Panc1 (cell line): ENCODE results near the gene LTA4H. TPM values are rescaled to one million over a fixed set of nuclear protein-coding genes. Genes with fewer than 3 reads are reported as not detected.

ENCODE experiments used
- ATAC-seq: fragments of 200-7000 bp; cut with Tn5 transposase; 2 replicates; pipeline ENCODE4 v1.9.1; 2020; ENCODE audit warnings: mild to moderate bottlenecking, moderate library complexity
- BruUV-seq: library from RNA; stranded (reverse); fragments of 400-500 nt; replicated peaks from 2 replicates; lab custom pipeline; 2021; lab: Mats Ljungman, UMichigan
- CTCF ChIA-PET: fragments of 300-600 bp; sonication (Branson Sonifier 250); formaldehyde crosslinking; loops from one replicate; lab custom pipeline; 2022; ENCODE audit warnings: antibody characterized with exemption; lab: Charles Lee
- POLR2A ChIA-PET: fragments of 300-600 bp; sonication (Branson Sonifier 250); formaldehyde crosslinking; loops from one replicate; lab custom pipeline; 2022; ENCODE audit warnings: antibody characterized with exemption; lab: Charles Lee
- DNase-seq: peaks from one replicate; pipeline ENCODE4 v3.0.0-alpha.2; 2010; ENCODE audit warnings: low read depth, low spot score
- H3K27ac ChIP-seq: 2 replicates; pipeline ENCODE4 v1.5.1; 2011; ENCODE audit warnings: mild to moderate bottlenecking, low read length, inconsistent platforms
- H3K27me3 ChIP-seq: fragments of 200-500 bp; sonication (Bioruptor generic); 2 replicates; pipeline ENCODE4 v1.6.0; 2014; ENCODE audit warnings: low read length, inconsistent platforms; ENCODE audit not compliant: control insufficient read depth, insufficient read depth
- H3K36me3 ChIP-seq: fragments of 200-500 bp; sonication (Bioruptor generic); 2 replicates; pipeline ENCODE4 v1.5.1; 2014; ENCODE audit warnings: inconsistent platforms, mild to moderate bottlenecking, low read length, moderate library complexity; ENCODE audit not compliant: control insufficient read depth, insufficient read depth
- H3K4me1 ChIP-seq: 2 replicates; pipeline ENCODE4 v1.5.1; 2011; ENCODE audit warnings: inconsistent platforms, mild to moderate bottlenecking, low read length, moderate library complexity; ENCODE audit not compliant: control insufficient read depth, insufficient read depth
- H3K4me3 ChIP-seq, 2 experiments: 2 replicates each; pipeline ENCODE4 v1.5.1; 2011 to 2012; ENCODE audit warnings: low read depth in 2 of 2, low read length in 2 of 2, mild to moderate bottlenecking in 2 of 2, inconsistent platforms in 1 of 2, moderate library complexity in 1 of 2
- H3K9me3 ChIP-seq: fragments of 200-500 bp; sonication (Bioruptor generic); 2 replicates; pipeline ENCODE4 v1.5.1; 2014; ENCODE audit warnings: low read depth, mild to moderate bottlenecking, inconsistent platforms, low read length, moderate library complexity; ENCODE audit not compliant: control insufficient read depth, insufficient read depth
- CTCF ChIP-seq: fragments of 450-650 bp; IDR thresholded peaks from 2 replicates; pipeline ENCODE4 v1.5.1; 2017; ENCODE audit warnings: mild to moderate bottlenecking
- POLR2AphosphoS5 ChIP-seq: IDR thresholded peaks from 2 replicates; pipeline ENCODE4 v1.6.1; 2012; ENCODE audit warnings: mild to moderate bottlenecking, low read depth, low read length, moderate library complexity
- REST ChIP-seq, 2 experiments: IDR thresholded peaks; 2 replicates each; pipeline ENCODE4 v1.6.1; 2011 to 2012; ENCODE audit warnings: low read depth in 2 of 2, control low read depth in 1 of 2, low read length in 1 of 2, mild to moderate bottlenecking in 1 of 2, moderate library complexity in 1 of 2; ENCODE audit not compliant: insufficient read depth in 1 of 2
- SIN3A ChIP-seq: IDR thresholded peaks from 2 replicates; pipeline ENCODE4 v1.6.1; 2012; ENCODE audit warnings: low read depth, mild to moderate bottlenecking, low read length, moderate library complexity, borderline replicate concordance; ENCODE audit not compliant: insufficient read depth
- TCF7L2 ChIP-seq: IDR thresholded peaks from 2 replicates; pipeline ENCODE4 v1.6.1; 2011; ENCODE audit warnings: mild to moderate bottlenecking, low read depth, low read length, inconsistent platforms
- in situ Hi-C: cut with HindIII; loops from 2 replicates; pipeline ENCODE4 v1.10.0; 2016; ENCODE audit warnings: low sequenced_read_pairs, low pct_unique_long_range_greater_than_20kb
- intact Hi-C: fragments of 100-400 bp; cut with micrococcal nuclease; formaldehyde crosslinking; loops from one replicate; pipeline ENCODE4 v1.10.0; 2022; ENCODE audit not compliant: unreplicated experiment
- total RNA-seq: library from RNA; stranded (reverse); gene quantifications from one replicate; pipeline ENCODE4 v1.2.1, GENCODE V29; 2021; ENCODE audit not compliant: unreplicated experiment

The LTA4H gene
- total RNA-seq, 1 experiment from 2014 or later = 59.6 TPM

- H3K4me3 ChIP-seq = no peak overlapping the region
- TF ChIP-seq POLR2AphosphoS5 = no peak
- TF ChIP-seq REST (IDR thresholded peaks at IDR 0.05; ENCODE audit: insufficient read depth in 1 of 2, low read depth in 2 of 2, low read length in 1 of 2) = no peak
- no peak for TF ChIP-seq SIN3A
- no peak for TF ChIP-seq CTCF
- no peak for TF ChIP-seq TCF7L2
- intact Hi-C loops = no loop called here
- ChIA-PET POLR2A (no interaction called here), CTCF (no interaction called here)
- H3K27ac ChIP-seq = no peak overlapping the region
- no peak for DNase-seq
- no peaks in the 10 kb centered on the region for H3K9me3 ChIP-seq
- no peaks in the 10 kb centered on the region for H3K4me1 ChIP-seq
- no peaks in the 10 kb centered on the region; the same call in 1 of the 2 replicates for H3K27me3 ChIP-seq
- in situ Hi-C loops = no loop called here
- BruUV-seq = no TSS peak
- no peak for ATAC-seq
- no peaks in the 10 kb centered on the region for H3K36me3 ChIP-seq
Observed at GRCh38 chr12:96064966-96065365, 29.6 kb upstream of the LTA4H start.

GRCh38 chr12:96064271-96064670 is 28.9 kb upstream of the LTA4H start:
- no peak overlapping the region for H3K27ac ChIP-seq
- intact Hi-C loops (no loop called here), in situ Hi-C loops (no loop called here)
- DNase-seq = no peak
- ChIA-PET POLR2A (no interaction called here), CTCF (interaction anchor here (0.6 kb wide), 2 partner anchors 42 to 149 kb away, joined by 5 to 6 read pairs; no protein-coding TSS in a partner anchor)
- H3K36me3 ChIP-seq = no peaks in the 10 kb centered on the region
- H3K4me1 ChIP-seq = no peaks in the 10 kb centered on the region
- no peak overlapping the region for H3K4me3 ChIP-seq
- ATAC-seq = no peak
- BruUV-seq = no TSS peak
- no peaks in the 10 kb centered on the region for H3K27me3 ChIP-seq
- TF ChIP-seq REST (IDR thresholded peaks at IDR 0.05; ENCODE audit: insufficient read depth in 1 of 2, low read depth in 2 of 2, low read length in 1 of 2) = no peak
- TF ChIP-seq CTCF = no peak
- no peak for TF ChIP-seq TCF7L2
- TF ChIP-seq SIN3A = no peak
- TF ChIP-seq POLR2AphosphoS5 = no peak
- no peaks in the 10 kb centered on the region for H3K9me3 ChIP-seq
